GM12873 (cell line): ENCODE results near the gene TCF12.

Experiments
- CTCF ChIP-seq: IDR thresholded peaks from 2 replicates; pipeline ENCODE4 v1.5.1; 2012; ENCODE audit warnings: low read depth, mild to moderate bottlenecking, moderate library complexity, low read length, control low read depth; ENCODE audit not compliant: insufficient read depth; ENCODE audit errors: missing control alignments

Gene TCF12

DNA sequence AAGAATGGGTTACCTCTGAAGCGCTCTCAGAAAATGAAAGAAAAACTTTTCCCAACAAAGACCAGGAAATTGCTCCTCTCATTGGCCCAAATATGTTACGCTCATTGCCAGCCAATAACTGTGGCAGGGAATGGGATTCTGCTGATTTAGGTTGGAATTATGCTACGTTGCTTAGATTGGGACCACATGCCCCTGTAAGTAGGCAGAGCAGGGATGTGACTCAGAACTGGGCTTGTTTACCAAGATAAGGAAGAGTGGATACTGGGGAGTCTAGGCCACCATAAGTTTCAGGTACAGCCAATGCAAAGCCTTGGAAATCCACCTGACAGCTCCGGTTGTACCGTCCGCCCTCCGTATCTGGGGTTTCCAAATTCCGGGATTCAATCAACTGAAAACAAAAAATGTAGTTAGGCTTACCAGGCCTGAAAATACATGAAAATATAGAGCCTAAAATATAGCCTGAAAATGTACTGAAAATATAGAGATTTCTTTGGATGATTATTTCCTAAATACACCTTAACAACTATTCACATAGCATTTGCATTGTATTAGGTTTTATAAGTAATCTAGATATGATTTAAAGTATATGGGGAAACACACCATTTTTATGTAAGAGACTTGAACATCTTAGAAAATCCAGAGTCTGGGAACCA, 1.5 kb upstream of the TCF12 start:
- no peak for TF ChIP-seq CTCF

DNA sequence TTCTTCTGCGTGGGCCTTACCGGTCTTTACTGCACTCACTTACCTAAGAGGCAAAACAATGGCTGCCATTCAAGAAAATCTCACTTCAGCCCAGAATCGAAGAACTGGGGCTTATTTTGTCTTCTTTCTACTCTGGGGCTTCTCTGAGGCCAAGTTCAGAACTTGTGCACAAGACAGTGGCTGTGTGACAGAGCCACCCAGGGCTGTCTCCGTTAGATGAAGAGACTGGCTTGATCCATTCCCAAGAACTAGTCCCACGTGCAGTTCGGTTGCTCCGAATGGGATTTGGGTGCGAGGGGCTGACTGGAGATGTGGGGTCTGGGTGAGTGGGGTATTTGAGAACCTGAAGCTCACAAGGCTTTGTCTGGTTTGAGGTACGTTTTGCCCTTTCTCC, 795 bp upstream of the TCF12 start:
- TF ChIP-seq CTCF, result no peak

- TF ChIP-seq CTCF, result no peak
Measured at GRCh38 chr15:56919031-56919608, 676 bp downstream of the TCF12 start.

DNA sequence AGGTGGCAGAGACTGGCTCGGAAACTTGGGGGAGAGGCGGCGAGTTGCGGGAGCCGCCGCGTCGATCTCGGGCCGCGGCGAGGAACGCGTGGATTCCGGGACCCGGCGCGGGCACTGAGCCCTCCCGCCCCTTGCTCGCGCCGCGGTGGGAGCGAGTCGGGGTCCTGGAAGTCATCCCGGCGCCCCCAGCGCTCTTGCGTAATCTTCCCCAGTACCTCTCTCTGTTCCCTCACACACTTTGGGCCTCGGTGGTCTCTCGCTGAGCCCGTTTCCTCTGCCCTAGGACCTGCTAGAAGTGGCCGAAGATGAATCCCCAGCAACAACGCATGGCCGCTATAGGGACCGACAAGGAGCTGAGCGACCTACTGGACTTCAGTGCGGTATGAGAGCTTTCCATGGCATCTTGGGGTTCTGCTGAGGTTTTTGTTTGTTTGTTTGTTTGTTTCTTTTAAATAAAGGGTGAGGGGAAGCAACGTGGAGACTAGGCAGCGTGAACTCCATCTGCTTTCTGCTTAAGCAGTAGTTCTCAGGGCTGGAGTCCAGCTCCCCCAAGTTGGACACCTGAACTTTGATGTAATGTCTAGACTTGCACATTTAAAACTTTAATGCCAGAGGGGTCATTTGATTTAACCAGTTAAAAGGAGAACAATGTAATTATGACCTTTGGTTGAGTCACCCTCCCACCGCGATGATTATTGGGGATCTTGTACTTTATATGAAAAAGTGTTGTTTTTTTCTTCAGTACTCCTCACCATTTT, 1.3 kb downstream of the TCF12 start:
- TF ChIP-seq CTCF, result no peak

DNA sequence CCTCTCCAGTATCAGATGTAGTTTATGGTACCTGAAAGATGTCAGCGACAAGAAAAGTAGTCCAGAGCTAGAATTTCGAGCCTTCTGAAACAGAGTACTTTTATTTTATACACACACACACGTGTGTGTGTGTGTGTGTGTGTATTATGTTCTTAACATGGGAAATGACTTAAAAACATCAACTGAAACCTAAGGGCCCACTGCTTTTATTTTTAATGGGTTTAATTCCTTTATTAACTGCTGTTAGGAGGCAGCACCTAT, 1.9 kb downstream of the TCF12 start:
- TF ChIP-seq CTCF, result no peak

DNA sequence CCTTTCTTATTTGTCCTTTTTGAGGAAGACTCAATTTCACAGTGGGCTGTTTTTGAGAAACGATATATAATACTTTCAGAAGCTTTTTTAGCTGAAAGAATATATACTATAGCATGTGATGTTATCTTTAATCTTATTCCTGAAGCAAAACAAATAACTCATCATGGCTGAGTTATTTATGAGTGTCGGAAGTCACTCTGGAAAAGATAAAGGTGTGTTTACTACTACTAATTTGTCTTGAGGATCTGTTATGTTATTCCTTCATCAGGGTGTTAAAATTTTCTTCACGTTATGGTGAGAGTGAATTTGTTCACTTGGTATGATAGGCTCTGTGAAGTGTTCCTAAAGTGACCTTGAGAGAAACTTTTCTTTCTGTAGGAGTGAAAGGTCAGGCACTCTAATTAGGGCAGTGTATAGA, 4.7 kb downstream of the TCF12 start:
- no peak for TF ChIP-seq CTCF

DNA sequence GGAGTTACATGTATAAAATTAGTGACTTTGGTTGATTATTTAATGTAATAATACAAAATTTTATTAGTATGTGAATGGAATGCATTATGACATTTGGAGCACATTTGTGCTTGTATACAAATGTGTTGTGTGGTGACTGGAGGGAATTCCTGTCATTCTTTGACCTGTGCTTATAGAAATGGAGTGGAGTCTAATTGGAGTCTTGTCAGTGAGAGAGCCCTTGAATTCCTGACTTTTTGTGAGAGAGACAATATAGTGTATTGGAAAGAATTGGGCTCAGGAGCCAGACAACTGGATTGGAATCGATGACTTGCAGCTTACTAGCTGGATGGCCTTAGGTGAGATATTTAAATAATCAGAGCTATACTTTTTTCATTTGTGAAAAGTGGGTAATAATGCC, 9.4 kb downstream of the TCF12 start:
- no peak for TF ChIP-seq CTCF
